HG02884 (cell line): ENCODE results near the gene ABI2.
"Not testable (repeated sequence)": the region's sequence is repeated elsewhere in the genome, so short reads cannot be mapped to it uniquely, and the experiment has no call there.

Experiments used
- ATAC-seq: cut with Tn5 transposase; IDR thresholded peaks from one replicate; pipeline ENCODE4 v1.9.1; 2021; ENCODE audit warnings: mild to moderate bottlenecking, moderate library complexity; ENCODE audit not compliant: unreplicated experiment

ABI2 gene

GRCh38 chr2:203354966-203355365 lies 26.8 kb downstream of the ABI2 start:
- ATAC-seq, result no peak

- ATAC-seq, result no peak
Measured at GRCh38 chr2:203359450-203359849, 31.3 kb downstream of the ABI2 start.

DNA sequence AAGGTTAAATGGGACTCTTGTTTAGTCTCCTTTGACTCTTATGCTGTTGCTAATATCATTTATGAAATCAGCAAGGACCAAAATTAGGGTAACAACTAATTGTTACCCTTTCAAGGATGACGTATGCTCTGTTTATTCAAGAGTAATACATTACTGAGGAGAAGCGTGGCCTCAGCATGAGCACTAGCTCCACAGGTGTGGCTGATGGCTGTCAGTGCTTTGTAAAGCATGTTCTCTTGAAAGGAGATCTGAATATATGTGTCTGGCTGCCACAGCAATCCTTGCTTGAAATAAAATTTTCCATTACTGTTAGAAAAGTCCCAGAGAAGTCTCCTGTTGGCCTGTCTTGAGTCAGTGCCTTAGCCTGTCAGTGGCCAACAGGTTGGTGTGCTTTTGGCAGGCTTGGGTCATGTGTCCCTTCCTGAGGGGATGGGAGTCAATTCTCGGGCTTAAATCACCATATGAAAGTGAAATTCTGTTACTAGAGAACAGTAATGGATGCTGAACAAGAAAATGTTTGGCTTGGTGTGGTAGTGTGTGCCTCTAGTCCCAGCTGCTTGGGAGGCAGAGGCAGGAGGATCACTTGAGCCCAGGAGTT lies 32.7 kb downstream of the ABI2 start:
- ATAC-seq, result no peak

GRCh38 chr2:203361495-203361894 lies 33.3 kb downstream of the ABI2 start:
- ATAC-seq, result no peak

GRCh38 chr2:203361922-203362321 lies 33.7 kb downstream of the ABI2 start:
- no peak for ATAC-seq

DNA sequence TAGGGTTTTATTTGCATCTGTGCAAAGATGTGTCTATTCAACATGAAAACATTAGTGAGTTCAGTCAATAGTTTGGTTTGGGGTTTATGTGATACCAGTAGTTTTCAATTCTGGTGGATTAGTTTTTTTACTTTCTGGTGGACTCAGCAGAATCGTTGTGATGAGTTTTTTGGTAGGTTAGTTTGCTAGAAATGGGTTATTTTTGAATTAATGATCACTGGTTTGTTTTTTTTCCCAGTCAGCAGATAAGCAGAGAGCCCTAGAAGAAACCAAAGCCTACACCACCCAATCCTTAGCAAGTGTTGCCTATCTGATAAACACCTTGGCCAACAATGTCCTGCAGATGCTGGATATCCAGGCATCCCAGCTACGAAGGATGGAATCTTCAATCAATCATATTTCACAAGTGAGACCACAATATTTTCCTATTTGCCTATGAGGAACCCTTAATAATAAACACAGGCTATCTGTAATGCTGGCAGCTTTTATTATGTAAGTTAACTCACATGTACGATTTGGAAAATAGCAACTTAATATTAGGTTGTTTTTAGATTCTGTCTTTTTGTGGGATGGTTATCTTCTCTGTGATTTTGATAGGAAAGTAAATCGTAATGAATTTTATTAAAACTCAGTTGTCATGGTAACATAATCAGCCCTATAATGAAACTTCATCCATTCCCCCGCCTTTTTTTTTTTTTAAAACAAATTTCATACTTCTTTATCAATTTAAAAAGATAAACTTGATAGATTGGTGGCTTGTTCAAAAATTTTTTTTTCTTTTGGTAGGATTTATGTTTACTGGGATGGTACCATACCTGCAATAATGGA lies 38.7 kb downstream of the ABI2 start:
- ATAC-seq, result no peak

GRCh38 chr2:203372706-203373105 lies 44.5 kb downstream of the ABI2 start:
- ATAC-seq, result not testable (repeated sequence)

GRCh38 chr2:203376173-203376572 lies 48.0 kb downstream of the ABI2 start:
- no peak for ATAC-seq

DNA sequence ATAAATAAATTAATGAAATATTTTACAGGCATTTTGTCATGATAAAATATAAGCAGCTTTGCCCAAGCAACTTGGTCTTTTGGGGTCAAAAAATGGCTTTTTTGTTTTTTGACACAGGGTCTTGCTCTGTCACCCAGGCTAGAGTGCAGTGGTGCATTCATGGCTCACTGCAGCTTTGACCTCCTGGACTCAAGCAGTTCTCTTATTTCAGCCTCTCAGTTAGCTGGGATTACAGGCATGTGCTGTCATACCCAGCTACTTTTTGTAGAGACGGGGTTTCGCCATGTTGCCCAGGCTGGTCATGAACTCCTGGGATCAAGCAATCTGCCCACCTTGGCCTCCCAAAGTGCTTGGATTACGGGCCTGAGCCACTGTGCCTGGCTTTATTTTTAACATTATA lies 51.0 kb downstream of the ABI2 start:
- ATAC-seq, result no peak

DNA sequence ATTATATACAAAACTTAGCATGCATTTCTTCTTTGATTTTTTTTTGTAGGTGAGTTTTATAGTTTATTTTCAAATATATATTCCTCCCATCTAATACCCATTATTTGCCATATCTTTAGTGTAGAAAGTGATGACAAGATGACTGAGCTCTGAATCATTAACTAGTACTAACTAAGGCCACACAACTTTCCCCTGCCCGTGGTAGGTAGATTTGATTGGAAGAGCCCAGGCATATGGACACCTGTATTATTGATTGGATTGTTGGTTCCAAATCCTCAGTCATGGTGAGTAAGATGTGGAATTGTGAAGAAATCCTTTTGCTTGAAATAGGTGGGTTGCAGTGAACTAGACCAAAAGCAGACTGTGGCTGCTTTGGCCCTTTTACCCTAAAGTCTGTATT lies 54.8 kb downstream of the ABI2 start:
- ATAC-seq, result no peak

- not testable (repeated sequence) for ATAC-seq
Measured at GRCh38 chr2:203388153-203388552, 60.0 kb downstream of the ABI2 start.

DNA sequence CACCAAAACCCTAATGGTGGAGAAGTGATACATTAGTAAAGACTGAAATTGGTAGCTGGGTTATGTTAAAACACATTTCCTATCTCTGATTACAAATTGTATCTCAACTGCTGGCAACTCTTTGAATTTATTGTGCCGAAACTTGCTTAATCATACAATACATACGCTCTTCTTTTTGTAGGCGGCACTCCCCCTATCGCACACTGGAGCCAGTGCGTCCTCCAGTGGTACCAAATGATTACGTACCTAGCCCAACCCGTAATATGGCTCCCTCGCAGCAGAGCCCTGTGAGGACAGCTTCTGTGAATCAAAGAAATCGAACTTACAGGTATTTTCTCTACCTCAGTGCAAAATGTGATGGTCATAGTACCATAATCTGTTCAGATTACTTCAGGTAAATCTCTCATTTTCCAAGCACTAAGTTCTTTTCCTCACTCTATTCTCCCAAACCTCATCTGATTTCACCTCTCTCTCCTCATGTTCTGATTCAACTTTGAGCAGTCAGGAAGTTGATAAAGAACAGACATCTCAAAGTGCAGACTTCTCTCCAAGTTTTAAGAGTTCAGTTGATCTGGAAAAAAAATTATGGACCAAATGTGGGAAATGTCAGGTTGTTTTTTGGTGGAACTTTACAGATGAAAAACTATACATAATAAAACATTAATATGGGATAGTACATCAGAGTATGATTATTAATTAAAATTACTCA lies 66.5 kb downstream of the ABI2 start:
- ATAC-seq, result no peak

DNA sequence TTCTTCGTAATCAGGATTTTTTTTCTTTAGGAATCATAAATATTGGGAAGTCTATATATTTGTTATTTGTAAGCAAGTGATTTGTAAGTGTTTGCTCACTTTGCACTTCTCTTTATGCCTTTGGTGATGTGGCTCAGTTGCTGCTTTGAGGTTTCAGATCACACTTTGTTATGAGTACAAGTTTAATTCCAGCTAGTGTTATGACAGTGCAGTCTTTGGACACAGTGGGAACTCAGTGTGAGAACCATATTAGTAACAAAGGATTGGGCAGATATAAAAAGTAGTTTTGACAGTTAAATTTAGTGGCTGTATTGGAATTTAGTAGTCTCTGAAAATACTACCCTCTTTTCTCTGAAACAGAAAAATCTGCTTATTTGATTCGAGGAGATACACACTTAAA lies 67.7 kb downstream of the ABI2 start:
- ATAC-seq, result no peak

DNA sequence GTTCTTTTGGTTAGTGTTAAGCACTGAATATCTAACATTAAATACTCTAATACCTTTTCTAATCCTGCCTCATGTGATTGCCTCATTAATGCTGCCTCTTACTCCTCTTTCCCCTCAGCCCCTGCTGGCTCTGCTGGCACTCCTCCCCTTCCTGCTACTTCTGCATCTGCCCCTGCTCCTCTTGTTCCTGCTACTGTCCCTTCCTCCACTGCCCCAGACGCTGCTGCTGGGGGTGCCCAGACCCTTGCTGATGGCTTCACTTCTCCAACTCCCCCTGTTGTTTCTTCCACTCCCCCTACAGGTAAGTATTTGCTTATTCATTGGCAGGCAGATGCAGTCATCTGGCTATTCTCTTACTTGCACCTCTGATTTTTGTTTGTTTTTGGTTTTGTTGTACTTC lies 68.5 kb downstream of the ABI2 start:
- ATAC-seq, result no peak

- ATAC-seq, result no peak
Measured at GRCh38 chr2:203399031-203399430, 70.8 kb downstream of the ABI2 start.

DNA sequence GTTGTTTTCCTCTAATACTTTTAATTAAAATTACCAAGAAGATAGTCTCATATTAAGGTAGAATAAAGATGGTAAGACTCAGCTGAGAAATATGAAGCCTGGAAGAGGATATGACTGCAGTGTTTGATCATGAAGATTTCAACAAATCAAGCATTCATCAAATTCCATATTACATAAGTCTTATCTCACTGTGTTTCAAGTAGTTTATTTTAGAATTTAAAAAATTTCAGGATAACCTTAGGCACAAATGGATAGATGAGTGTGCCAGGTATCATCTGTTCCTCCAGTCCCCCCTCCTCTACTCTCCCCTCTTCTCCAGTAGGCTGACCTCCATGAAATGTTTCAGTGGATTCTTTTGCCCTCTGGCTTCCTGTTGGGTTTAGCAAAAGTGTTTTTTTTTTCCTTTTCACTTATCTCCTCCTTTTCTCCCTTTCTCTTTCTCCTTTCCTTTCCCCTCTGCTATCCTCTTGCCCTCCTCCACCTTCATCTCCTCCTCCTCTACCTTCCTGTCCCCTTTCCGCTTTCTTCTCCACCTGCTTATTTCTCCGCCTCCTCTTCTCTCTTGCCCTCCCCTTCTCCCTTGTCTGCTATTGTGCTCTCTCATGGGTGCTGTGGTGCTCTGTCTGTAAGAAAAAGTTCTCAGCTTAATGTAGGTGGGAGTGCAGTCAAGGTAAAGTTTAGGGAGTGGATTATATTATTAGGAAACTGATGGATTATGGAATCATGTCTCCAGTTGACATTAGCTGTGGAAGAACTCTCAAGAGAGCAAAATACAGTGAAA lies 72.8 kb downstream of the ABI2 start:
- no peak for ATAC-seq

- no peak for ATAC-seq
Measured at GRCh38 chr2:203404996-203405395, 76.8 kb downstream of the ABI2 start.

DNA sequence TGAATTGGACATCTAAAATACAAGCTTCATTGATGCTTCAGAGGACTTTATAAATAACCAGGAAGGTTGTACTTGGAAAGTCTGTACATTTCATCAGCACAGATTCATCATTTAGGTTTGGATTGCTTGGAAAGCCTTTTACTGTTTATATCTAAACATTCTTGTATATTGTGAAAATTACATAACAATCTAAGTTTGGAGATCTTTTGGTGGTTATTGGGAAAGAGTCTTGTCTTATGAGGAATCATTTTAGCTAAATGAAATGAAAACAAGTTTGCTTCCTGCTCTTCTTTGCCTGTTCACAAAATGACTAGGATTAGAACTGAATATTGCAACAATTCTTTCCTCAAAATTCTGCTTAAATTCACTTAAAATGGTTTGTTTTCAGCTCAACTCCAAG lies 79.3 kb downstream of the ABI2 start:
- ATAC-seq, result no peak

GRCh38 chr2:203412546-203413331 lies 84.5 kb downstream of the ABI2 start:
- ATAC-seq, result no peak

DNA sequence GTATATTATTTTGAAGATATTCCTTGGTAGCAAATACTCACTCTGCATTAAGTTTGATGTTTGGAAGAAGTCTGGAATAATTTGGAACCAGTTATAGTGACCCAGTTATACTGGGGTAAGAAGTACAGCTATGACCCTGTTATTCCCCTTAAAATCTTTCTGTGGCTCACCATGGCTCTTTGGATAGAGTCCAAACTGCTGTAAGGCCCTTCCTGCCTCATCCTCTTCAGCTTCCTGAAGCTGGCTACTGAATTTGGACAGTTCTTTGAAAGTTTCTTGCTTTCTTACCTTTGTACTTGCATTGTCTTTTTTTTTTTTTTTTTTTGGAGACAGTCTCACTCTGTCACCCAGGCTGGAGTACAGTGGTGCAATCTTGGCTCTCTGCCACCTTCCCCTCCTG lies 85.6 kb downstream of the ABI2 start:
- no peak for ATAC-seq
